ENCODE measurements around the gene ZNF318.

GRCh38 chr6:43347444-43347843 lies 22.0 kb downstream of the ZNF318 start:
- TF ChIP-seq CTCF (IDR thresholded peaks at IDR 0.05) (no peak), EZH2 (IDR thresholded peaks at IDR 0.05; ENCODE audit: borderline replicate concordance, insufficient read depth, low read depth, low read length, poor library complexity, severe bottlenecking) (no peak)

All from B cell (primary cell).